Smooth muscle cell (in vitro differentiated cells): ENCODE measurements around the gene PSORS1C1. TPM values are rescaled to one million over a fixed set of nuclear protein-coding genes. Genes with fewer than 3 reads are reported as not detected.

Experiments used
- DNase-seq: peaks from one replicate; lab custom pipeline; 2025; ENCODE audit not compliant: unreplicated experiment; lab: John Stamatoyannopoulos, UW
- H2AFZ ChIP-seq: fragments of 200-600 bp; sonication (generic); 2 replicates; pipeline ENCODE4 v1.6.0; 2016; ENCODE audit warnings: antibody characterized with exemption, low read depth, mild to moderate bottlenecking
- H3F3A ChIP-seq: fragments of 200-600 bp; sonication (generic); 2 replicates; pipeline ENCODE4 v1.6.0; 2017; ENCODE audit warnings: antibody characterized with exemption, low read depth
- H3K27ac ChIP-seq: fragments of 200-600 bp; sonication (generic); 2 replicates; pipeline ENCODE4 v1.5.1; 2016; ENCODE audit warnings: low read depth, mild to moderate bottlenecking
- H3K27me3 ChIP-seq: fragments of 200-600 bp; sonication (generic); 2 replicates; pipeline ENCODE4 v1.6.1; 2016; ENCODE audit warnings: low read depth, mild to moderate bottlenecking
- H3K36me3 ChIP-seq: fragments of 200-600 bp; sonication (generic); 2 replicates; pipeline ENCODE4 v1.5.1; 2016; ENCODE audit warnings: low read depth
- H3K4me1 ChIP-seq: fragments of 200-600 bp; sonication (generic); 2 replicates; pipeline ENCODE4 v1.5.1; 2016; ENCODE audit warnings: low read depth
- H3K4me2 ChIP-seq: fragments of 200-600 bp; sonication (generic); 2 replicates; pipeline ENCODE4 v1.6.0; 2016; ENCODE audit warnings: mild to moderate bottlenecking
- H3K4me3 ChIP-seq: fragments of 200-600 bp; sonication (generic); 2 replicates; pipeline ENCODE4 v1.5.1; 2016; ENCODE audit warnings: mild to moderate bottlenecking
- H3K79me2 ChIP-seq: fragments of 200-600 bp; sonication (generic); 2 replicates; pipeline ENCODE4 v1.6.0; 2016; ENCODE audit warnings: low read depth, mild to moderate bottlenecking
- H3K9ac ChIP-seq: fragments of 200-600 bp; sonication (generic); 2 replicates; pipeline ENCODE4 v1.6.0; 2016; ENCODE audit warnings: low read depth
- H3K9me3 ChIP-seq: fragments of 200-600 bp; sonication (generic); replicated peaks from 2 replicates; pipeline ENCODE4 v1.5.1; 2016; ENCODE audit warnings: low read depth
- H4K20me1 ChIP-seq: fragments of 200-600 bp; sonication (generic); 2 replicates; pipeline ENCODE4 v1.6.0; 2016; ENCODE audit warnings: low read depth
- CTCF ChIP-seq: fragments of 200-600 bp; sonication (generic); IDR thresholded peaks from 2 replicates; pipeline ENCODE4 v1.5.1; 2017; ENCODE audit warnings: borderline replicate concordance, mild to moderate bottlenecking, antibody characterized with exemption; ENCODE audit not compliant: insufficient read depth, poor library complexity, severe bottlenecking
- WGBS: methylation state at CpG from one replicate; pipeline ENCODE4 v1.1.7; 2016; ENCODE audit warnings: low lambda C conversion rate; 5-methylcytosine and 5-hydroxymethylcytosine counted together
- polyA plus RNA-seq: library from polyadenylated mRNA; unstranded; fragments of >200 nt; fragmentation: Nextera tagmentation; extraction: Ambion mirVana; gene quantifications from 2 replicates; pipeline ENCODE4 v1.2.1, GENCODE V29; 2016
- total RNA-seq: library from RNA; depleted of rRNA; stranded (reverse); fragments of >200 nt; gene quantifications from 2 replicates; pipeline ENCODE4 v1.2.3, GENCODE V29; 2014

The PSORS1C1 gene
- total and polyA plus RNA-seq, 2 experiments from 2014 or later = 2.1 to 6.5 TPM

GRCh38 chr6:31142361-31142761 lies 27.8 kb downstream of the PSORS1C1 start:
- H3K9me3 ChIP-seq = no peaks in the 10 kb centered on the region
- no peaks in the 10 kb centered on the region for H3K36me3 ChIP-seq
- H3K79me2 ChIP-seq = no peaks in the 10 kb centered on the region
- H3K27ac ChIP-seq = no peak overlapping the region
- no peak overlapping the region for H3K4me3 ChIP-seq
- WGBS = 60% methylated on average over 2 of the region's 2 CpGs
- H2AFZ ChIP-seq = no peak overlapping the region
- peaks cover 8% of the 10 kb centered on the region for H3K4me1 ChIP-seq
- DNase-seq = no peak
- no peaks in the 10 kb centered on the region for H3F3A ChIP-seq
- no peaks in the 10 kb centered on the region for H3K27me3 ChIP-seq
- H4K20me1 ChIP-seq = no peaks in the 10 kb centered on the region
- no peak overlapping the region for H3K9ac ChIP-seq
- no peak for TF ChIP-seq CTCF
- no peak overlapping the region for H3K4me2 ChIP-seq

- peaks cover 8% of the 10 kb centered on the region for H3K4me1 ChIP-seq
- H3K27ac ChIP-seq = no peak overlapping the region
- no peak for DNase-seq
- H3K27me3 ChIP-seq = no peaks in the 10 kb centered on the region
- no peaks in the 10 kb centered on the region for H4K20me1 ChIP-seq
- no peaks in the 10 kb centered on the region for H3K36me3 ChIP-seq
- H3K4me2 ChIP-seq = no peak overlapping the region
- no peak overlapping the region for H2AFZ ChIP-seq
- no peaks in the 10 kb centered on the region for H3F3A ChIP-seq
- no peaks in the 10 kb centered on the region for H3K79me2 ChIP-seq
- H3K4me3 ChIP-seq = no peak overlapping the region
- H3K9me3 ChIP-seq = no peaks in the 10 kb centered on the region
- 27% methylated on average over 11 of the region's 11 CpGs for WGBS
- H3K9ac ChIP-seq = no peak overlapping the region
- no peak for TF ChIP-seq CTCF
These were observed 28.5 kb downstream of the PSORS1C1 start for GRCh38 chr6:31143148-31143547.

GRCh38 chr6:31144296-31144969 lies 29.8 kb downstream of the PSORS1C1 start:
- WGBS = 95% methylated on average over 18 of the region's 18 CpGs
- Histone ChIP-seq H3K9me3 (no peaks in the 10 kb centered on the region), H2AFZ (no peak overlapping the region), H3K27ac (no peak overlapping the region), H3K4me2 (no peak overlapping the region), H3K9ac (no peak overlapping the region), H3K27me3 (no peaks in the 10 kb centered on the region), H3K4me1 (peaks cover 8% of the 10 kb centered on the region), H4K20me1 (no peaks in the 10 kb centered on the region), H3K36me3 (no peaks in the 10 kb centered on the region), H3K4me3 (no peak overlapping the region), H3F3A (no peaks in the 10 kb centered on the region), H3K79me2 (no peaks in the 10 kb centered on the region)
- DNase-seq = no peak
- TF ChIP-seq CTCF = no peak

GRCh38 chr6:31144970-31145340 lies 30.4 kb downstream of the PSORS1C1 start:
- Histone ChIP-seq H3F3A (no peaks in the 10 kb centered on the region), H3K79me2 (no peaks in the 10 kb centered on the region), H3K4me3 (no peak overlapping the region), H3K27me3 (no peaks in the 10 kb centered on the region), H3K36me3 (no peaks in the 10 kb centered on the region), H2AFZ (no peak overlapping the region), H3K4me2 (no peak overlapping the region), H3K9ac (no peak overlapping the region), H3K4me1 (peaks cover 8% of the 10 kb centered on the region), H3K27ac (no peak overlapping the region), H3K9me3 (no peaks in the 10 kb centered on the region), H4K20me1 (no peaks in the 10 kb centered on the region)
- WGBS = 79% methylated on average over 11 of the region's 11 CpGs
- no peak for TF ChIP-seq CTCF
- no peak for DNase-seq
